Measurements from ENCODE around the gene MEAF6. TPM values are rescaled to one million over a fixed set of nuclear protein-coding genes. Genes with fewer than 3 reads are reported as not detected.
A peak's percentile ranks its signal among the peaks of the same experiment; 100 is the strongest.
"Not testable (repeated sequence)": the region's sequence is repeated elsewhere in the genome, so short reads cannot be mapped to it uniquely, and the experiment has no call there.

Gene MEAF6
- total and polyA plus RNA-seq, 4 donors: 18.7 to 25.3 (median 21.2) TPM

DNA sequence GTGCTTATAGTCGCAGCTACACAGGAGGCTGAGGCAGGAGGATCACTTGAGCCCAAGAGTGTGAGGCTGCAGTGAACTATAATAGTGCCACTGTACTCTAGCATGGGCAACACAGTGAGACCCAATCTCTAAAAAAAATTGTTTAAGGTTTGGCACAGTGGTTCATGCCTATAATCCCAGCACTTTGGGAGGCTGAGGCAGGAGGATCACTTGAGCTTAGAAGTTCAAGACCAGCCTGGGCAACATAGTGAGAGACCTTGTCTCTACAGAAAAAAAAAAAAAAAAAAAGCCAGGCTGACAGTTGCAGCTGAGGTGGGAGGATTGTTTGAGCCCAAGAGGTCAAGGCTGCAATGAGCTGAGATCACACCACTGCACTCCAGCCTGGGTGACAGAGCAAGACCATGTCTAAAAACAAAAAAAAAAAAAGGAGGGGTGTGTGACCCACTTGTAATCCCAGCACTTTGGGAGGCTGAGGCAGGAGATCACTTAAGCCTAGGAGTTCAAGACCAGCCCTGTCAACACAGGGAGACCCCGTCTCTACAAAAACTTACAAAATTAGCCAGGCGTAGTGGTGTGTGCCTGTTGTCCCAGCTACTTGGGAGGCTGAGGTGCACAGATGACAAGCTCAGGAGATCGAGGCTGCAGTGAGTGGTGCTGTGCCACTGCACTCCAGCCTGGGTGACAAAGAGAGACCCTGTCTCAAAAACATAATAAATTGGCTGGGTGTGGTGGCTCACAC is 18.0 kb upstream of the MEAF6 start:
- not testable (repeated sequence) for DNase-seq (ENCODE audit: low spot score); H3K9me3 ChIP-seq (ENCODE audit: control insufficient read depth in 4 of 4, low read length in 3 of 4); H3K27me3 ChIP-seq (ENCODE audit: control insufficient read depth in 4 of 4, insufficient read depth in 4 of 4, low read length in 3 of 4); H3K36me3 ChIP-seq (ENCODE audit: control insufficient read depth in 4 of 4, insufficient read depth in 3 of 4, low read depth in 1 of 4, low read length in 3 of 4); H3K4me3 ChIP-seq (ENCODE audit: low read depth in 1 of 3, low read length in 3 of 3)
- peak overlapping the region; percentile 73 to 84 for H3K27ac ChIP-seq (ENCODE audit: low read depth in 1 of 2, low read length in 2 of 2)
- 87% methylated on average over 4 of the region's 4 CpGs for WGBS
- peak overlapping the region in 1 of 2 donors; percentile 51 for H3K9ac ChIP-seq (ENCODE audit: low read depth in 1 of 2, low read length in 2 of 2)
- peaks cover 0 to 19% (median 2%) of the 10 kb centered on the region in 4 donors for H3K4me1 ChIP-seq (ENCODE audit: control insufficient read depth in 4 of 4, insufficient read depth in 4 of 4, low read length in 3 of 4)
- TF ChIP-seq JUND (IDR thresholded peaks at IDR 0.05): peak in 1 of 2 donors; percentile 69
- TF ChIP-seq RXRA (IDR thresholded peaks at IDR 0.05): peak in 1 of 2 donors; percentile 56
- TF ChIP-seq SP1 (IDR thresholded peaks at IDR 0.05): peak; percentile 51
- peak; percentile 63 to 67 for TF ChIP-seq HNF4A (conservative IDR thresholded peaks at IDR 0.05)

DNA sequence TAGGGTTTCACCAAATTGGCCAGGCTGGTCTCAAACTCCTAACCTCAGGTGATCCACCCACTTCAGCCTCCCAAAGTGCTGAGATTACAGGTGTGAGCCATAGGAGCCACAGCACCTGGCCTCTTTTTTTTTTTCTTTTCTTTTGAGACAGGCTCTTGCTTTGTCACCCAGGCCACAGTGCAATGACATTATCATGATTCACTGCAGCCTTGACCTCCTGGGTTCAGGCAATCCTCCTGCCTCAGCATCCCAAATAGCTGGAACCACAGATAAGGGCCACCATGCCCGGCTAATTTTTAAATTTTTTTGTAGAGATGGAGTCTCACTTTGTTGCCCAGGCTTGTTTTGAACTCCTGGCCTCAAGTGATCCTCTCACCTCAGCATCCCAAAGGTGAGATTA is 15.3 kb upstream of the MEAF6 start:
- not testable (repeated sequence) for H3K4me3 ChIP-seq (ENCODE audit: low read depth in 1 of 3, low read length in 3 of 3); H3K9ac ChIP-seq (ENCODE audit: low read depth in 1 of 2, low read length in 2 of 2); DNase-seq (ENCODE audit: low spot score); H3K4me1 ChIP-seq (ENCODE audit: control insufficient read depth in 4 of 4, insufficient read depth in 4 of 4, low read length in 3 of 4); H3K36me3 ChIP-seq (ENCODE audit: control insufficient read depth in 4 of 4, insufficient read depth in 3 of 4, low read depth in 1 of 4, low read length in 3 of 4); H3K9me3 ChIP-seq (ENCODE audit: control insufficient read depth in 4 of 4, low read length in 3 of 4); H3K27me3 ChIP-seq (ENCODE audit: control insufficient read depth in 4 of 4, insufficient read depth in 4 of 4, low read length in 3 of 4); H3K27ac ChIP-seq (ENCODE audit: low read depth in 1 of 2, low read length in 2 of 2)
- 72% methylated on average over 1 of the region's 1 CpG for WGBS

DNA sequence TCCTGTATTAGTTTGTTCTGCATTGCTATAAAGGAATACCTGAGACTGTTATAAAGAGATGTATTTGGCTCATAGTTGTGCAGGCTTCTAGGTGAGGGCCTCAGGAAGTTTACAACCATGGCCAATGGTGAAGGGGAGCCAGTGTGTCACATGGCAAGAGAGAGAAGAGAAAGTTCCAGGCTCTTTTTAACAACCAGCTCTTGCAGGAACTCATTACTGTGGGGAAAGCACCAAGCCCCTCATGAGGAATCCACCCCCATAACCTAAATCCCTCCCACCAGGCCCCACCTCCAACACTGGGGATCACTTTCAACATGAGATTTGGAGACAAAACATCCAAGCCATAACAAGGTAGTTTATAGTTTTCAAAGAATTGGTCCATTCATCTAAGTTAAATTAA is 5.0 kb upstream of the MEAF6 start:
- Histone ChIP-seq H3K4me3 (ENCODE audit: low read depth in 1 of 3, low read length in 3 of 3) (no peak overlapping the region), H3K9ac (ENCODE audit: low read depth in 1 of 2, low read length in 2 of 2) (no peak overlapping the region), H3K36me3 (ENCODE audit: control insufficient read depth in 4 of 4, insufficient read depth in 3 of 4, low read depth in 1 of 4, low read length in 3 of 4) (no peaks in the 10 kb centered on the region), H3K9me3 (ENCODE audit: control insufficient read depth in 4 of 4, low read length in 3 of 4) (no peaks in the 10 kb centered on the region), H3K27ac (ENCODE audit: low read depth in 1 of 2, low read length in 2 of 2) (peak overlapping the region in 1 of 2 donors; percentile 35), H3K27me3 (ENCODE audit: control insufficient read depth in 4 of 4, insufficient read depth in 4 of 4, low read length in 3 of 4) (no peaks in the 10 kb centered on the region), H3K4me1 (ENCODE audit: control insufficient read depth in 4 of 4, insufficient read depth in 4 of 4, low read length in 3 of 4) (peaks cover 0 to 7% (median 2%) of the 10 kb centered on the region in 4 donors)
- no peak for DNase-seq (ENCODE audit: low spot score)
- no peak for TF ChIP-seq GABPA (IDR thresholded peaks at IDR 0.05 in 1 of 2, conservative IDR thresholded peaks at IDR 0.05 in 1 of 2)
- TF ChIP-seq HNF4A (conservative IDR thresholded peaks at IDR 0.05): no peak
- no peak for TF ChIP-seq FOXA2 (IDR thresholded peaks at IDR 0.05)
- TF ChIP-seq SP1 (IDR thresholded peaks at IDR 0.05): no peak
- TF ChIP-seq, protein P1, sequence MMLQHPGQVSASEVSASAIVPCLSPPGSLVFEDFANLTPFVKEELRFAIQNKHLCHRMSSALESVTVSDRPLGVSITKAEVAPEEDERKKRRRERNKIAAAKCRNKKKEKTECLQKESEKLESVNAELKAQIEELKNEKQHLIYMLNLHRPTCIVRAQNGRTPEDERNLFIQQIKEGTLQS (IDR thresholded peaks at IDR 0.05): no peak

DNA sequence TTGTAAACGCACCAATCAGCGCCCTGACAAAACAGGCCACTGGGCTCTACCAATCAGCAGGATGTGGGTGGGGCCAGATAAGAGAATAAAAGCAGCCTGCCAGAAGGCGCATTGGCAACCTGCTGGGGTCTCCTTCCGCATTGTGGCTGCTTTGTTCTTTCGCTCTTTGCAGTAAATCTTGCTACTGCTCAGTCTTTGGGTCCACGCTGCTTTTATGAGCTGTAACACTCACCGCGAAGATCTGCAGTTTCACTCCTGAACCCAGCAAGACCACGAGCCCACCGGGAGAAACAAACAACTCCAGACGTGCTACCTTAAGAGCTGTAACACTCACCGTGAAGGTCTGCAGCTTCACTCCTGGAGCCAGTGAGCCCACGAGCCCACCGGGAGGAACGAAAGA is 4.4 kb upstream of the MEAF6 start:
- H3K9ac ChIP-seq (ENCODE audit: low read depth in 1 of 2, low read length in 2 of 2); H3K36me3 ChIP-seq (ENCODE audit: control insufficient read depth in 4 of 4, insufficient read depth in 3 of 4, low read depth in 1 of 4, low read length in 3 of 4); H3K4me1 ChIP-seq (ENCODE audit: control insufficient read depth in 4 of 4, insufficient read depth in 4 of 4, low read length in 3 of 4); H3K4me3 ChIP-seq (ENCODE audit: low read depth in 1 of 3, low read length in 3 of 3); H3K9me3 ChIP-seq (ENCODE audit: control insufficient read depth in 4 of 4, low read length in 3 of 4); DNase-seq (ENCODE audit: low spot score); H3K27me3 ChIP-seq (ENCODE audit: control insufficient read depth in 4 of 4, insufficient read depth in 4 of 4, low read length in 3 of 4): not testable (repeated sequence)
- WGBS: 80% methylated on average over 15 of the region's 15 CpGs
- peak overlapping the region in 1 of 2 donors; percentile 18 for H3K27ac ChIP-seq (ENCODE audit: low read depth in 1 of 2, low read length in 2 of 2)

DNA sequence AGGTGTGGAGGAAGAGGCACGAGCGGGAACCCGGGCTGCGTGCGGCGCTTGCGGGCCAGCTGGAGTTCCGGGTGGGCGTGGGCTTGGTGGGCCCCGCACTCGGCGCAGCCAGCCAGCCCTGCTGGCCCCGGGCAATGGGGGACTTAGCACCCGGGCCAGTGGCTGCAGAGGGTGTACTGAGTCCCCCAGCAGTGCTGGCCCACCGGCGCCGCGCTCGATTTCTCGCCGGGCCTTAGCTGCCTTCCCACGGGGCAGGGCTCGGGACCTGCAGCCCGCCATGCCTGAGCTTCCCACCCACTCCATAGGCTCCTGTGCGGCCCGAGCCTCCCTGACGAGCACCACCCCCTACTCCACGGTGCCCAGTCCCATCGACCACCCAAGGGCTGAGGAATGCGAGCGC is 3.7 kb upstream of the MEAF6 start:
- DNase-seq (ENCODE audit: low spot score); H3K4me3 ChIP-seq (ENCODE audit: low read depth in 1 of 3, low read length in 3 of 3); H3K36me3 ChIP-seq (ENCODE audit: control insufficient read depth in 4 of 4, insufficient read depth in 3 of 4, low read depth in 1 of 4, low read length in 3 of 4); H3K27me3 ChIP-seq (ENCODE audit: control insufficient read depth in 4 of 4, insufficient read depth in 4 of 4, low read length in 3 of 4); H3K9me3 ChIP-seq (ENCODE audit: control insufficient read depth in 4 of 4, low read length in 3 of 4); H3K9ac ChIP-seq (ENCODE audit: low read depth in 1 of 2, low read length in 2 of 2): not testable (repeated sequence)
- H3K4me1 ChIP-seq (ENCODE audit: control insufficient read depth in 4 of 4, insufficient read depth in 4 of 4, low read length in 3 of 4): peaks cover 3 to 15% (median 5%) of the 10 kb centered on the region in 4 donors
- peak overlapping the region; percentile 72 to 86 for H3K27ac ChIP-seq (ENCODE audit: low read depth in 1 of 2, low read length in 2 of 2)
- WGBS: 93% methylated on average over 30 of the region's 31 CpGs
